ENCODE results near the gene LTBR.

Gene LTBR

GRCh38 chr12:6380141-6381121 is 3.5 kb upstream of the LTBR start:
- TF ChIP-seq GATA2 (IDR thresholded peaks at IDR 0.05; ENCODE audit: low read depth, low read length) (no peak), GATA3 (IDR thresholded peaks at IDR 0.05; ENCODE audit: low read depth, low read length) (no peak)

GRCh38 chr12:6382371-6382770 is 1.6 kb upstream of the LTBR start:
- TF ChIP-seq GATA2 (IDR thresholded peaks at IDR 0.05; ENCODE audit: low read depth, low read length): no peak
- TF ChIP-seq GATA3 (IDR thresholded peaks at IDR 0.05; ENCODE audit: low read depth, low read length): no peak

- no peak for TF ChIP-seq GATA2 (IDR thresholded peaks at IDR 0.05; ENCODE audit: low read depth, low read length)
- no peak for TF ChIP-seq GATA3 (IDR thresholded peaks at IDR 0.05; ENCODE audit: low read depth, low read length)
Measured at GRCh38 chr12:6382982-6383381, 980 bp upstream of the LTBR start.

- TF ChIP-seq GATA3 (IDR thresholded peaks at IDR 0.05; ENCODE audit: low read depth, low read length): no peak
- TF ChIP-seq GATA2 (IDR thresholded peaks at IDR 0.05; ENCODE audit: low read depth, low read length): no peak
Measured at GRCh38 chr12:6384499-6385436, 806 bp downstream of the LTBR start.

GRCh38 chr12:6386038-6386437 is 2.1 kb downstream of the LTBR start:
- no peak for TF ChIP-seq GATA3 (IDR thresholded peaks at IDR 0.05; ENCODE audit: low read depth, low read length)
- no peak for TF ChIP-seq GATA2 (IDR thresholded peaks at IDR 0.05; ENCODE audit: low read depth, low read length)

GRCh38 chr12:6386491-6386890 is 2.5 kb downstream of the LTBR start:
- TF ChIP-seq GATA2 (IDR thresholded peaks at IDR 0.05; ENCODE audit: low read depth, low read length) (no peak), GATA3 (IDR thresholded peaks at IDR 0.05; ENCODE audit: low read depth, low read length) (no peak)

- TF ChIP-seq GATA2 (IDR thresholded peaks at IDR 0.05; ENCODE audit: low read depth, low read length) (no peak), GATA3 (IDR thresholded peaks at IDR 0.05; ENCODE audit: low read depth, low read length) (no peak)
Measured at GRCh38 chr12:6387541-6387940, 3.6 kb downstream of the LTBR start.

GRCh38 chr12:6390084-6390799 is 6.3 kb downstream of the LTBR start:
- TF ChIP-seq GATA2 (IDR thresholded peaks at IDR 0.05; ENCODE audit: low read depth, low read length): no peak
- no peak for TF ChIP-seq GATA3 (IDR thresholded peaks at IDR 0.05; ENCODE audit: low read depth, low read length)

GRCh38 chr12:6391013-6391412 is 7.1 kb downstream of the LTBR start:
- TF ChIP-seq GATA3 (IDR thresholded peaks at IDR 0.05; ENCODE audit: low read depth, low read length): no peak
- TF ChIP-seq GATA2 (IDR thresholded peaks at IDR 0.05; ENCODE audit: low read depth, low read length): no peak

- TF ChIP-seq GATA2 (IDR thresholded peaks at IDR 0.05; ENCODE audit: low read depth, low read length) (no peak), GATA3 (IDR thresholded peaks at IDR 0.05; ENCODE audit: low read depth, low read length) (no peak)
Measured at GRCh38 chr12:6392504-6392903, 8.5 kb downstream of the LTBR start.

GRCh38 chr12:6393109-6393508 is 9.1 kb downstream of the LTBR start:
- TF ChIP-seq GATA2 (IDR thresholded peaks at IDR 0.05; ENCODE audit: low read depth, low read length) (no peak), GATA3 (IDR thresholded peaks at IDR 0.05; ENCODE audit: low read depth, low read length) (no peak)

- TF ChIP-seq GATA2 (IDR thresholded peaks at IDR 0.05; ENCODE audit: low read depth, low read length): no peak
- no peak for TF ChIP-seq GATA3 (IDR thresholded peaks at IDR 0.05; ENCODE audit: low read depth, low read length)
Measured at GRCh38 chr12:6394398-6394797, 10.4 kb downstream of the LTBR start.

- TF ChIP-seq GATA2 (IDR thresholded peaks at IDR 0.05; ENCODE audit: low read depth, low read length) (no peak), GATA3 (IDR thresholded peaks at IDR 0.05; ENCODE audit: low read depth, low read length) (no peak)
Measured at GRCh38 chr12:6396031-6396430, 12.1 kb downstream of the LTBR start.
